CD4-positive, alpha-beta T cell treated with Interleukin-12 subunit alpha and Interleukin-12 subunit beta, for 1 hour (primary cell): ENCODE data around the gene PCP4L1.
A peak's percentile ranks its signal among the peaks of the same experiment; 100 is the strongest.

Experiments used
- DNase-seq: peaks from one replicate; pipeline ENCODE4 v3.0.0-alpha.2; 2020

The PCP4L1 gene

DNA sequence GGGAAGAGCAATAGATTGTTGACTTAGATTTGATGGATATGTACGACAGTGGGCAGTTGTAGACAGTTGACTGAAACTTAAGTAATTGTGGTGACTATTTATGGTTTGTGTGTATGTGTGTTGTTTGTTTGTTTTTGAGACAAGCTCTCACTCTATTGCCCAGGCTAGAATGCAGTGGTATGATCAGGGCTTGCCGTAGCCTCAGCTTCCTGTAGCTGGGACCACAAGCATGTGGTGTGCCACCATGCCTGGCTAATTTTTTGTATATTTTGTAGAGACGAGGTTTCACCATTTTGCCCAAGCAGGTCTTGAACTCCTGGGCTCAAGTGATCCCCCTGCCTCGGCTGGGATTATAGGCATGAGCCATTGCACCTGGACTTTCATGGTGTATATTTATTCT, 65.5 kb downstream of the PCP4L1 start:
- peak; percentile 29 for DNase-seq

DNA sequence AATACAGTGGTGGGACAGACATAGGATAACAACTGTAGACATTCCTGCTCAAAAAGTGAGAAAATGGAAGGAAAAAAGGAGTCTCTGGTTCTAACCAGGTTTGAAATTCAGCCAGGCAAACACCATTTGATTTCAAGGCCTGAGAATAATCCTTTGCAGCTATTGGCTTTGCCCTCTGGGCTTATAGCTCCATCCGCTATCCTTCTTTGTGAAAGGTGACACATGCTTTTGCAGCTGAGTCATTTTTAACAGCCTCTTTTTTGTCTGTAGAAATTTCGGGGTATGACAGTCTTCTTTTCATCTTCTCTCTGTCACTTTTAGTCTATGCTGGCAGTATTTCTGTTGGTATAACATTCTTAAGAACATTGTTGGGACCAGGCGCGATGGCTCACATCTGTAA, 71.8 kb downstream of the PCP4L1 start:
- DNase-seq, result no peak

DNA sequence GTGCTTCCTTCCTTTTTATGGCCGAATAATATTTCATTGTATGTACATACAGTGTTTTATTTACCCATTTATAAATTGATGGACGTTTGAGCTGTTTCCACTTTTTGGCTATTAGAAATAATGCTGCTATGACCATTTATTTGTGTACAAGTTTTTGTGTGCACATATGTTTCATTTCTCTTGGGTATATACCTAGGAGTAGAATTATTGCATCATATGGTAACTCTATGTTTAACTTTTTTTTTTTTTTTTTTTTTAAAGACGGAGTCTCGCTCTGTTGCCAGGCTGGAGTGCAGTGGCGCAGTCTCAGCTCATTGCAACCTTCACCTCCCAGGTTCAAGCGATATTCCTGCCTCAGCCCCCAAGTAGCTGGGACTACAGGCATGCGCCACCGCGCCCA, 74.6 kb downstream of the PCP4L1 start:
- no peak for DNase-seq
